Thyroid gland (tissue), 4 donors: Measurements from ENCODE around the gene MACROD1. TPM values are rescaled to one million over a fixed set of nuclear protein-coding genes. Genes with fewer than 3 reads are reported as not detected.
"Not testable (repeated sequence)": the region's sequence is repeated elsewhere in the genome, so short reads cannot be mapped to it uniquely, and the experiment has no call there.

Source experiments
- DNase-seq, 2 donors: peaks; one replicate each; pipeline ENCODE4 v3.0.0-alpha.2; 2019
- H3K27ac ChIP-seq, 3 donors: fragments of 200-600 bp; sonication (generic); 1 replicate in 2 of 3; 2 replicates in 1 of 3; pipeline ENCODE4 v1.5.1; 2016 to 2019; ENCODE audit warnings: mild to moderate bottlenecking in 1 of 3, moderate library complexity in 1 of 3
- H3K27me3 ChIP-seq: fragments of 200-600 bp; sonication (generic); one replicate; pipeline ENCODE4 v1.5.1; 2019
- H3K36me3 ChIP-seq, 2 donors: fragments of 200-600 bp; sonication (generic); one replicate each; pipeline ENCODE4 v1.5.1; 2016 to 2019
- H3K4me1 ChIP-seq, 2 donors: fragments of 200-600 bp; sonication (generic); one replicate each; pipeline ENCODE4 v1.5.1; 2017 to 2019
- H3K4me3 ChIP-seq, 3 donors: fragments of 200-600 bp; sonication (generic); replicated peaks in 1 of 3; 1 replicate in 2 of 3; 2 replicates in 1 of 3; pipeline ENCODE4 v1.5.1; 2016; ENCODE audit warnings: mild to moderate bottlenecking in 1 of 3
- H3K9me3 ChIP-seq: fragments of 200-600 bp; sonication (generic); one replicate; pipeline ENCODE4 v1.5.1; 2017
- CTCF ChIP-seq, 6 experiments: fragments of 200-600 bp in 3 of 6; fragments of 450-650 bp in 3 of 6; sonication (generic) in 3 of 6; IDR thresholded peaks; one replicate each; pipeline ENCODE4 v1.5.1; 2016 to 2019; ENCODE audit warnings: antibody characterized with exemption in 6 of 6, mild to moderate bottlenecking in 2 of 6, inconsistent platforms in 1 of 6, moderate library complexity in 1 of 6
- POLR2A ChIP-seq, 2 donors: fragments of 450-650 bp; IDR thresholded peaks; one replicate each; pipeline ENCODE4 v1.6.1; 2017; ENCODE audit warnings: antibody characterized with exemption in 2 of 2, mild to moderate bottlenecking in 2 of 2, moderate library complexity in 1 of 2
- WGBS, 2 donors: methylation state at CpG; one replicate each; pipeline ENCODE4 v1.1.5; 2017; 5-methylcytosine and 5-hydroxymethylcytosine counted together
- intact Hi-C: fragments of 100-400 bp; cut with DNase I; formaldehyde crosslinking; loops from one replicate; pipeline ENCODE4 v1.15.1; 2023
- total RNA-seq, 4 donors: library from RNA; depleted of rRNA; stranded (reverse); fragments of >200 nt; gene quantifications; one replicate each; pipeline ENCODE4 v1.2.3, GENCODE V29; 2016

Gene MACROD1
- total RNA-seq, 4 donors from 2014 or later, result 62.5 to 89.5 (median 70.0) TPM

- intact Hi-C loops, result no loop called here
- Histone ChIP-seq H3K27ac (peak overlapping the region; percentile 77 to 96 (median 93)), H3K9me3 (no peaks in the 10 kb centered on the region), H3K4me3 (peak overlapping the region; percentile 64 to 93 (median 79)), H3K4me1 (peaks cover 11 to 13% of the 10 kb centered on the region in 2 donors), H3K27me3 (no peaks in the 10 kb centered on the region), H3K36me3 (no peaks in the 10 kb centered on the region)
- peak; percentile 42 to 60 for DNase-seq
- TF ChIP-seq CTCF (IDR thresholded peaks at IDR 0.05) (no peak), POLR2A (IDR thresholded peaks at IDR 0.05) (no peak)
- 0% methylated on average over 9 of the region's 32 CpGs; no CpG with 5 or more reads in 1 of the 2 donors for WGBS, 2 donors
These were observed 452 bp downstream of the MACROD1 start for GRCh38 chr11:64165481-64165841.

- H3K4me3 ChIP-seq, result peak overlapping the region in 2 of 3 donors; percentile 64 to 79
- intact Hi-C loops, result no loop called here
- peak in 1 of 2 donors; percentile 21 for TF ChIP-seq POLR2A (IDR thresholded peaks at IDR 0.05)
- TF ChIP-seq CTCF (IDR thresholded peaks at IDR 0.05), result no peak
- no peaks in the 10 kb centered on the region for H3K36me3 ChIP-seq
- 41 to 46% methylated on average over 15 to 18 of the region's 20 CpGs for WGBS, 2 donors
- peak overlapping the region; percentile 77 to 96 (median 93) for H3K27ac ChIP-seq
- H3K4me1 ChIP-seq, result peaks cover 11 to 13% of the 10 kb centered on the region in 2 donors
- H3K9me3 ChIP-seq, result no peaks in the 10 kb centered on the region
- DNase-seq, result peak; percentile 59 to 62
- H3K27me3 ChIP-seq, result no peaks in the 10 kb centered on the region
These were observed 1.3 kb downstream of the MACROD1 start for GRCh38 chr11:64164392-64165312.

GRCh38 chr11:64163951-64164350, 2.0 kb downstream of the MACROD1 start:
- TF ChIP-seq POLR2A (IDR thresholded peaks at IDR 0.05) (no peak), CTCF (IDR thresholded peaks at IDR 0.05) (no peak)
- no peaks in the 10 kb centered on the region for H3K36me3 ChIP-seq
- H3K4me1 ChIP-seq, result peaks cover 11 to 13% of the 10 kb centered on the region in 2 donors
- 96 to 98% methylated on average over 4 to 5 of the region's 5 CpGs for WGBS, 2 donors
- H3K27ac ChIP-seq, result peak overlapping the region in 2 of 3 donors; percentile 77 to 96
- intact Hi-C loops, result no loop called here
- H3K27me3 ChIP-seq, result no peaks in the 10 kb centered on the region
- H3K9me3 ChIP-seq, result no peaks in the 10 kb centered on the region
- DNase-seq, result no peak
- no peak overlapping the region for H3K4me3 ChIP-seq

- H3K27ac ChIP-seq, H3K9me3 ChIP-seq, DNase-seq, intact Hi-C loops, H3K36me3 ChIP-seq, H3K4me3 ChIP-seq, H3K27me3 ChIP-seq: not testable (repeated sequence)
- 93 to 94% methylated on average over 16 of the region's 16 CpGs for WGBS, 2 donors
- peaks cover 11 to 13% of the 10 kb centered on the region in 2 donors for H3K4me1 ChIP-seq
These were observed 3.1 kb downstream of the MACROD1 start for GRCh38 chr11:64162769-64163168.

- H3K4me1 ChIP-seq, result peaks cover 7 to 13% of the 10 kb centered on the region in 2 donors
- no peaks in the 10 kb centered on the region for H3K27me3 ChIP-seq
- H3K36me3 ChIP-seq, result no peaks in the 10 kb centered on the region
- TF ChIP-seq POLR2A (IDR thresholded peaks at IDR 0.05) (no peak), CTCF (IDR thresholded peaks at IDR 0.05) (no peak)
- H3K4me3 ChIP-seq, result no peak overlapping the region
- no peaks in the 10 kb centered on the region for H3K9me3 ChIP-seq
- 95 to 96% methylated on average over 10 of the region's 10 CpGs for WGBS, 2 donors
- intact Hi-C loops, result no loop called here
- no peak overlapping the region for H3K27ac ChIP-seq
- DNase-seq, result no peak
These were observed 4.9 kb downstream of the MACROD1 start for GRCh38 chr11:64161037-64161436.
